Measurements from ENCODE around the gene TRIM71.

DNA sequence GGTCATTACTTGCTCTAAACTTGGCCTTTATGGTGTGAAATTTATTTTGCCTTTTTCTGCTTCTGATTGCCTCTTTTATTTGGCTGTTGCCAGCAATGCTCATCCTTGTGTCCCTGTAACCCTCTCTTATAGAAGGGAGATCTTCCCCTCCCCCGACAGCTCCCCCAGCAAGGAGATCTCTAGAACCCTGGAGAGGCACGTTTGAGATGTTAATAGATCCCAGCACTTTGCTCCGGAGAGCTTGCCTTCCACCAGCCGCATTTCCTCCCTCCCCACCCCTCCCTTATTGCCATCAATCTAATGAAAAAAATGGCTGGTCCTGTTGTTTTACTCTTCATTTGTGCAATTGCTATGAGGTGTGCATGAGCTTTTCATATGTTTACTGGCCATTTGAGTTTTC lies 18.2 kb downstream of the TRIM71 start:
- TF ChIP-seq POLR2A (IDR thresholded peaks at IDR 0.05) (no peak), POLR2AphosphoS5 (IDR thresholded peaks at IDR 0.05) (no peak), EP300 (IDR thresholded peaks at IDR 0.05) (no peak)
- TF ChIP-seq, protein P1, sequence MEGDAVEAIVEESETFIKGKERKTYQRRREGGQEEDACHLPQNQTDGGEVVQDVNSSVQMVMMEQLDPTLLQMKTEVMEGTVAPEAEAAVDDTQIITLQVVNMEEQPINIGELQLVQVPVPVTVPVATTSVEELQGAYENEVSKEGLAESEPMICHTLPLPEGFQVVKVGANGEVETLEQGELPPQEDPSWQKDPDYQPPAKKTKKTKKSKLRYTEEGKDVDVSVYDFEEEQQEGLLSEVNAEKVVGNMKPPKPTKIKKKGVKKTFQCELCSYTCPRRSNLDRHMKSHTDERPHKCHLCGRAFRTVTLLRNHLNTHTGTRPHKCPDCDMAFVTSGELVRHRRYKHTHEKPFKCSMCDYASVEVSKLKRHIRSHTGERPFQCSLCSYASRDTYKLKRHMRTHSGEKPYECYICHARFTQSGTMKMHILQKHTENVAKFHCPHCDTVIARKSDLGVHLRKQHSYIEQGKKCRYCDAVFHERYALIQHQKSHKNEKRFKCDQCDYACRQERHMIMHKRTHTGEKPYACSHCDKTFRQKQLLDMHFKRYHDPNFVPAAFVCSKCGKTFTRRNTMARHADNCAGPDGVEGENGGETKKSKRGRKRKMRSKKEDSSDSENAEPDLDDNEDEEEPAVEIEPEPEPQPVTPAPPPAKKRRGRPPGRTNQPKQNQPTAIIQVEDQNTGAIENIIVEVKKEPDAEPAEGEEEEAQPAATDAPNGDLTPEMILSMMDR (IDR thresholded peaks at IDR 0.05): no peak
